PC-9 (cell line): Measurements from ENCODE around the gene PIN1. TPM values are rescaled to one million over a fixed set of nuclear protein-coding genes. Genes with fewer than 3 reads are reported as not detected.
A peak's percentile ranks its signal among the peaks of the same experiment; 100 is the strongest.
"Not testable (repeated sequence)": the region's sequence is repeated elsewhere in the genome, so short reads cannot be mapped to it uniquely, and the experiment has no call there.

ENCODE experiments used
- BruUV-seq: library from RNA; stranded (reverse); fragments of 400-500 nt; replicated peaks from 2 replicates; lab custom pipeline; 2021; lab: Mats Ljungman, UMichigan
- CTCF ChIA-PET: fragments of 300-600 bp; sonication (Branson Sonifier 250); formaldehyde crosslinking; loops from one replicate; lab custom pipeline; 2022; ENCODE audit warnings: antibody characterized with exemption; lab: Charles Lee
- POLR2A ChIA-PET: fragments of 300-600 bp; sonication (Branson Sonifier 250); formaldehyde crosslinking; loops from one replicate; lab custom pipeline; 2022; ENCODE audit warnings: antibody characterized with exemption; ENCODE audit not compliant: unreplicated experiment; lab: Charles Lee
- DNase-seq, 2 experiments: peaks; one replicate each; pipeline versions ENCODE4 v3.0.0 to v3.0.0-alpha.2; 2015 to 2022; ENCODE audit warnings: mixed read lengths in 1 of 2
- H2AFZ ChIP-seq: fragments of 200-600 bp; sonication (generic); 2 replicates; pipeline ENCODE4 v1.8.1; 2017; ENCODE audit warnings: antibody characterized with exemption
- H3F3A ChIP-seq: fragments of 200-600 bp; sonication (generic); 2 replicates; pipeline ENCODE4 v1.8.1; 2017; ENCODE audit warnings: antibody characterized with exemption, mild to moderate bottlenecking, low read depth; ENCODE audit not compliant: insufficient read depth
- H3K27ac ChIP-seq: fragments of 200-600 bp; sonication (generic); 2 replicates; pipeline ENCODE4 v1.6.1; 2016; ENCODE audit warnings: mixed run types
- H3K27me3 ChIP-seq: fragments of 200-600 bp; sonication (generic); 2 replicates; pipeline ENCODE4 v1.6.1; 2016; ENCODE audit warnings: low read depth, mixed run types; ENCODE audit not compliant: insufficient read depth
- H3K36me3 ChIP-seq: fragments of 200-600 bp; sonication (generic); 2 replicates; pipeline ENCODE4 v1.6.1; 2016; ENCODE audit warnings: low read depth, mixed run types
- H3K4me1 ChIP-seq: fragments of 200-600 bp; sonication (generic); replicated peaks from 2 replicates; pipeline ENCODE4 v1.6.1; 2016; ENCODE audit warnings: mixed run types; ENCODE audit not compliant: insufficient read depth
- H3K4me2 ChIP-seq: fragments of 200-600 bp; sonication (generic); 2 replicates; pipeline ENCODE4 v1.6.1; 2017; ENCODE audit warnings: mixed run types
- H3K4me3 ChIP-seq: fragments of 200-600 bp; sonication (generic); 2 replicates; pipeline ENCODE4 v1.6.1; 2016; ENCODE audit warnings: mixed run types
- H3K79me2 ChIP-seq: fragments of 200-600 bp; sonication (generic); 2 replicates; pipeline ENCODE4 v1.6.1; 2017; ENCODE audit warnings: low read depth, mixed run types
- H3K9me2 ChIP-seq: fragments of 200-600 bp; sonication (generic); 2 replicates; pipeline ENCODE4 v1.8.1; 2017; ENCODE audit warnings: mild to moderate bottlenecking; ENCODE audit not compliant: insufficient read depth
- H3K9me3 ChIP-seq: fragments of 200-600 bp; sonication (generic); 2 replicates; pipeline ENCODE4 v1.8.1; 2016; ENCODE audit warnings: low read depth; ENCODE audit not compliant: insufficient read depth
- H4K20me1 ChIP-seq: fragments of 200-600 bp; sonication (generic); 2 replicates; pipeline ENCODE4 v1.8.1; 2017; ENCODE audit not compliant: insufficient read depth
- EZH2 ChIP-seq: fragments of 200-600 bp; sonication (generic); IDR thresholded peaks from 2 replicates; pipeline ENCODE4 v1.8.0; 2017; ENCODE audit warnings: antibody characterized with exemption, low read depth
- intact Hi-C: fragments of 100-400 bp; cut with micrococcal nuclease; formaldehyde crosslinking; loops from one replicate; pipeline ENCODE4 v1.10.0; 2022; ENCODE audit not compliant: unreplicated experiment
- total RNA-seq: library from RNA; stranded (reverse); gene quantifications from 2 replicates; pipeline ENCODE4 v1.2.3, GENCODE V29; 2021
- TF ChIP-seq, protein P1 (sequence below): fragments of 200-600 bp; sonication (generic); conservative IDR thresholded peaks from 2 replicates; pipeline ENCODE4 v1.6.1; 2017; ENCODE audit warnings: mixed run types, antibody characterized with exemption, mild to moderate bottlenecking, moderate library complexity

The PIN1 gene
- total RNA-seq, 1 experiment from 2014 or later: 74.1 TPM

DNA sequence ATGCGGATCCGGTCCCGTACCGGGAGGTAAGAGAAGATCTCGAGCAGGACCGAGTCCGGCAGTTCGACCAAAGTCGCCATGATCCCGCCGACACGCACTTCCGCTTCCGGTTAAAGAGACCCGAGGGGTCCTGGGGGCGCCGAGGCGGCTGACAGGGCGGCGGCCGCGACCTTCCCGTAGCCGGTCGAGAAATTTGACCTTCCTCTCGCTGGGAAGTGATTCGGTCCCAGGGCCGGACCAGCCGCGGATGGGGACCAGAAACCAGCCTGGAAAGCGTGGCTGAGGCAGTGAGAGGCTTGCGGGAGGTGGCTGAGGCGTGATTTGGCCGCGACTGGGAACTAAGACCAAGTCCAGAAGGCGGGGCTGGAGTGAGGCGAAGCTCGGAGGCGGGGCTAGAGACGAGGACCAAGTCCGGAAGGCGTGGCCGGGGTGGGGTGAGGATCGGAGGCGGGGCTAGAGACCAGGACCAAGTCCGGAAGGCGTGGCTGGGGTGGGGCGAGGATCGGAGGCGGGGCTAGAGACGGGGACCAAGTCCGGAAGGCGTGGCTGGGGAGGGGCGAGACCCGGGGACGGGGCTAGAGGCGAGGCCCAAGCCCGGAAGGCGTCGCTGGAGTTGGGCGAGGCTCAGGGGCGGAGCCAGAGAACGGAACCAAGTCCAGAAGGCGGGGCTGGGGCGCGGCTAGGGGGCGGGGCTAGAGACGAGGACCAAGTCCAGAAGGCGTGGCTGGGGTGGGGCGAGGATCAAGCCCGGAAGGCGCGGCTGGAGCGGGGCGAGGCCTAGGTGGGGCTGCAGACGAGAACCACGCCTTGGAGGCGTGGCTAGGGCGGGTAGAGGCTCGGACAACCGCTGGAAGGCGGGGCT, 16.2 kb upstream of the PIN1 start, which contains the start of gene FBXL12:
FBXL12 (minus strand) TSS at position 346 of the 862 bp plus-strand sequence; CDS start at position 80, 266 bp downstream.
- H4K20me1 ChIP-seq: no peaks in the 10 kb centered on the region
- TF ChIP-seq EZH2: no peak
- TF ChIP-seq, protein P1, sequence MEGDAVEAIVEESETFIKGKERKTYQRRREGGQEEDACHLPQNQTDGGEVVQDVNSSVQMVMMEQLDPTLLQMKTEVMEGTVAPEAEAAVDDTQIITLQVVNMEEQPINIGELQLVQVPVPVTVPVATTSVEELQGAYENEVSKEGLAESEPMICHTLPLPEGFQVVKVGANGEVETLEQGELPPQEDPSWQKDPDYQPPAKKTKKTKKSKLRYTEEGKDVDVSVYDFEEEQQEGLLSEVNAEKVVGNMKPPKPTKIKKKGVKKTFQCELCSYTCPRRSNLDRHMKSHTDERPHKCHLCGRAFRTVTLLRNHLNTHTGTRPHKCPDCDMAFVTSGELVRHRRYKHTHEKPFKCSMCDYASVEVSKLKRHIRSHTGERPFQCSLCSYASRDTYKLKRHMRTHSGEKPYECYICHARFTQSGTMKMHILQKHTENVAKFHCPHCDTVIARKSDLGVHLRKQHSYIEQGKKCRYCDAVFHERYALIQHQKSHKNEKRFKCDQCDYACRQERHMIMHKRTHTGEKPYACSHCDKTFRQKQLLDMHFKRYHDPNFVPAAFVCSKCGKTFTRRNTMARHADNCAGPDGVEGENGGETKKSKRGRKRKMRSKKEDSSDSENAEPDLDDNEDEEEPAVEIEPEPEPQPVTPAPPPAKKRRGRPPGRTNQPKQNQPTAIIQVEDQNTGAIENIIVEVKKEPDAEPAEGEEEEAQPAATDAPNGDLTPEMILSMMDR: no peak
- H3F3A ChIP-seq: peaks cover 7% of the 10 kb centered on the region; the same call in 1 of the 2 replicates
- H3K9me2 ChIP-seq: no peaks in the 10 kb centered on the region
- ChIA-PET POLR2A (interaction anchor here (0.5 to 0.7 kb wide), 7 partner anchors 8 to 1367 kb away, joined by 3 to 27 read pairs (median 10); partner anchors contain the start of genes PIN1, ZNF121 and ZNF846), CTCF (interaction anchor here (0.6 kb wide), 1 partner anchor 280 kb away, joined by 3 read pairs; no protein-coding TSS in a partner anchor)
- H3K4me2 ChIP-seq: peak within 1 kb of the TSS; percentile 83
- H3K36me3 ChIP-seq: peaks cover 10% of the 10 kb centered on the region; the same call in 1 of the 2 replicates
- H3K4me3 ChIP-seq: peak within 1 kb of the TSS; percentile 93
- peak within 1 kb of the TSS; percentile 95 for H2AFZ ChIP-seq
- intact Hi-C loops: loop anchor here (1.0 to 2.0 kb wide), 3 partner anchors 27 to 51 kb away; partner anchors contain the start of gene ZNF846
- peaks cover 15% of the 10 kb centered on the region for H3K4me1 ChIP-seq
- no TSS peak for BruUV-seq
- H3K27ac ChIP-seq: peak within 1 kb of the TSS; percentile 82
- H3K27me3 ChIP-seq: no peaks in the 10 kb centered on the region
- peaks cover 38% of the 10 kb centered on the region for H3K79me2 ChIP-seq
- peak; percentile 98 to 100 for DNase-seq
- no peaks in the 10 kb centered on the region for H3K9me3 ChIP-seq

DNA sequence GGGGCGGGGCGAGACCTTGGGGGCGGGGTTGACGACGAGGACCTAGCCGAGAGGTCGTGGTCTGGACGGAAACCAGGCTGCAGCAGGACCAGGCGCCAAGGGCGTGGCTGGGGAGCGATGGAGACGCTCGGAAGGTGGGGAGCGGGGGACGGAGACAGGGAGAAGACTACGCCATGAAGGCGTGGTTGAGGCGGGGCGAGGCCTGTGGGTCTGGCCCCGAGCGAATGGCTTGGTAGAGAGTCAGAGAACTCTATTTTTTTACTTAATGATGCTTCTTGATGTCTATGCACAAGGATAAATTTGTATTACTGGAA, 15.6 kb upstream of the PIN1 start:
- Histone ChIP-seq H3K4me3 (peak overlapping the region; percentile 45; the same call in 1 of the 2 replicates), H3K9me3 (no peaks in the 10 kb centered on the region), H3K27me3 (no peaks in the 10 kb centered on the region), H3K9me2 (no peaks in the 10 kb centered on the region), H3K79me2 (peaks cover 38% of the 10 kb centered on the region), H2AFZ (no peak overlapping the region), H3K27ac (peak overlapping the region; percentile 5; the same call in 1 of the 2 replicates), H3F3A (peaks cover 7% of the 10 kb centered on the region; the same call in 1 of the 2 replicates), H3K36me3 (peaks cover 10% of the 10 kb centered on the region; the same call in 1 of the 2 replicates), H3K4me1 (peaks cover 15% of the 10 kb centered on the region), H3K4me2 (peak overlapping the region; percentile 60), H4K20me1 (no peaks in the 10 kb centered on the region)
- intact Hi-C loops: loop anchor here (1.0 to 2.0 kb wide), 3 partner anchors 27 to 51 kb away; partner anchors contain the start of gene ZNF846
- BruUV-seq: no TSS peak
- POLR2A ChIA-PET: interaction anchor here (0.5 kb wide), 1 partner anchor 235 kb away, joined by 5 read pairs; the partner anchor contains the start of gene ZNF121
- TF ChIP-seq, protein P1: no peak
- no peak for TF ChIP-seq EZH2
- DNase-seq: no peak
- CTCF ChIA-PET: no interaction called here

DNA sequence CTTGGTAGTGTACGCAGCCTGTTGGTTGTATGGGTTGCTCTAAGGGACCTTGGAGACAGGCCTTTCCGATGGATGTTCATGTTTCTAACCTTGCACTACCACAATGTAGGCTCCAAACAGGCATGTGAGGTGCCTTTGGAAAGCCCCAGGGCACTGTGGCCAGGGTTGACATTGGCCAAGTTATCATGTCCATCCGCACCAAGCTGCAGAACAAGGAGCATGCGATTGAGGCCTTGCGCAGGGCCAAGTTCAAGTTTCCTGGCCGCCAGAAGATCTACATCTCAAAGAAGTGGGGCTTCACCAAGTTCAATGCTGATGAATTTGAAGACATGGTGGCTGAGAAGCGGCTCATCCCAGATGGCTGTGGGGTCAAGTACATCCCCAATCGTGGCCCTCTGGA, 15.1 kb upstream of the PIN1 start:
- intact Hi-C loops, BruUV-seq, H3K9me2 ChIP-seq, DNase-seq, H3K9me3 ChIP-seq, H3F3A ChIP-seq, CTCF ChIA-PET, H3K27me3 ChIP-seq, H4K20me1 ChIP-seq, H3K36me3 ChIP-seq, H2AFZ ChIP-seq, POLR2A ChIA-PET: not testable (repeated sequence)
- peaks cover 34% of the 10 kb centered on the region for H3K79me2 ChIP-seq
- H3K27ac ChIP-seq: peak overlapping the region; percentile 5; the same call in 1 of the 2 replicates
- H3K4me3 ChIP-seq: peak overlapping the region; percentile 45; the same call in 1 of the 2 replicates
- H3K4me2 ChIP-seq: peak overlapping the region; percentile 60
- peaks cover 15% of the 10 kb centered on the region for H3K4me1 ChIP-seq
